Measurements from ENCODE around the gene PCNX1. TPM values are rescaled to one million over a fixed set of nuclear protein-coding genes. Genes with fewer than 3 reads are reported as not detected.

PCNX1 gene
- total RNA-seq, 1 experiment from 2014 or later, result 48.0 TPM

- no peak overlapping the region for H3K4me3 Mint-ChIP-seq
- H3K9me3 Mint-ChIP-seq, result no peaks in the 10 kb centered on the region
- H3K9me3 ChIP-seq (ENCODE audit: control insufficient read depth, low read depth, low read length), result no peaks in the 10 kb centered on the region
- no peaks in the 10 kb centered on the region for H3K79me2 ChIP-seq (ENCODE audit: insufficient read depth, low read length)
- peaks cover 8 to 9% of the 10 kb centered on the region in 2 experiments for H3K4me1 Mint-ChIP-seq
- no peak overlapping the region for H4K5ac ChIP-seq (ENCODE audit: insufficient read length, low read depth, low read length)
- H3K27ac Mint-ChIP-seq, result no peak overlapping the region
- H3T11ph ChIP-seq (ENCODE audit: low read length), result no peak overlapping the region
- no peak overlapping the region for H3K23ac ChIP-seq (ENCODE audit: insufficient read length, low read depth, low read length)
- WGBS (ENCODE audit: extremely low coverage, insufficient read length, low lambda C conversion rate), result no CpG with 5 or more reads among the region's 1 CpG
- no peak overlapping the region for H2BK15ac ChIP-seq (ENCODE audit: low read depth, low read length)
- no peak overlapping the region for H3K4ac ChIP-seq (ENCODE audit: low read depth, low read length)
- no peak overlapping the region for H2BK120ac ChIP-seq (ENCODE audit: low read depth, low read length, poor library complexity, severe bottlenecking)
- no peaks in the 10 kb centered on the region for H3K4me1 ChIP-seq (ENCODE audit: insufficient read depth, low read length)
- no peaks in the 10 kb centered on the region for H3K27me3 ChIP-seq (ENCODE audit: insufficient read depth, low read length)
- H3K4me2 ChIP-seq (ENCODE audit: insufficient read depth, insufficient read length, low read length), result no peak overlapping the region
- no peak overlapping the region for H2AFZ ChIP-seq (ENCODE audit: low read length)
- H2BK20ac ChIP-seq (ENCODE audit: low read depth, low read length, poor library complexity, severe bottlenecking), result no peak overlapping the region
- H3K18ac ChIP-seq (ENCODE audit: insufficient read length, low read depth, low read length), result no peak overlapping the region
- H3K27me3 Mint-ChIP-seq (ENCODE audit: low read depth), result no peaks in the 10 kb centered on the region
- no peak overlapping the region for H4K91ac ChIP-seq (ENCODE audit: insufficient read length, low read depth, low read length)
- no peaks in the 10 kb centered on the region for H3K79me1 ChIP-seq (ENCODE audit: insufficient read depth, low read depth, low read length, poor library complexity, severe bottlenecking)
- no peak overlapping the region for H4K8ac ChIP-seq (replicated peaks; ENCODE audit: insufficient read length, low read depth, low read length)
- H2BK5ac ChIP-seq (ENCODE audit: insufficient read length, low read length), result no peak overlapping the region
- no peak overlapping the region for H3K14ac ChIP-seq (ENCODE audit: insufficient read depth, low read length)
- TF ChIP-seq, protein P1, sequence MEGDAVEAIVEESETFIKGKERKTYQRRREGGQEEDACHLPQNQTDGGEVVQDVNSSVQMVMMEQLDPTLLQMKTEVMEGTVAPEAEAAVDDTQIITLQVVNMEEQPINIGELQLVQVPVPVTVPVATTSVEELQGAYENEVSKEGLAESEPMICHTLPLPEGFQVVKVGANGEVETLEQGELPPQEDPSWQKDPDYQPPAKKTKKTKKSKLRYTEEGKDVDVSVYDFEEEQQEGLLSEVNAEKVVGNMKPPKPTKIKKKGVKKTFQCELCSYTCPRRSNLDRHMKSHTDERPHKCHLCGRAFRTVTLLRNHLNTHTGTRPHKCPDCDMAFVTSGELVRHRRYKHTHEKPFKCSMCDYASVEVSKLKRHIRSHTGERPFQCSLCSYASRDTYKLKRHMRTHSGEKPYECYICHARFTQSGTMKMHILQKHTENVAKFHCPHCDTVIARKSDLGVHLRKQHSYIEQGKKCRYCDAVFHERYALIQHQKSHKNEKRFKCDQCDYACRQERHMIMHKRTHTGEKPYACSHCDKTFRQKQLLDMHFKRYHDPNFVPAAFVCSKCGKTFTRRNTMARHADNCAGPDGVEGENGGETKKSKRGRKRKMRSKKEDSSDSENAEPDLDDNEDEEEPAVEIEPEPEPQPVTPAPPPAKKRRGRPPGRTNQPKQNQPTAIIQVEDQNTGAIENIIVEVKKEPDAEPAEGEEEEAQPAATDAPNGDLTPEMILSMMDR (conservative IDR thresholded peaks at IDR 0.05), result no peak
- no peaks in the 10 kb centered on the region for H4K20me1 ChIP-seq (ENCODE audit: control insufficient read depth, insufficient read depth, insufficient read length)
- H3K27ac ChIP-seq (ENCODE audit: insufficient read length, low read depth, low read length), result no peak overlapping the region
- H3K36me3 Mint-ChIP-seq (ENCODE audit: insufficient read depth in 1 of 3, low read depth in 3 of 3), result no peaks in the 10 kb centered on the region
- DNase-seq, result no peak
- H2AK5ac ChIP-seq (ENCODE audit: insufficient read length, low read length), result no peak overlapping the region
- H3K9ac ChIP-seq (ENCODE audit: extremely low read depth, insufficient read length, low read length), result no peak overlapping the region
- no peak overlapping the region for H2BK12ac ChIP-seq (ENCODE audit: insufficient read length, low read depth, low read length)
- H3K23me2 ChIP-seq (ENCODE audit: insufficient read length, low read depth, low read length, poor library complexity, severe bottlenecking), result no peaks in the 10 kb centered on the region
- no peak overlapping the region for H3K56ac ChIP-seq (ENCODE audit: insufficient read length, low read depth, low read length)
These were observed 10.9 kb upstream of the PCNX1 start for GRCh38 chr14:70896317-70896716.

Measured in H9 (cell line).